ENCODE results near the gene COLEC12.
A peak's percentile ranks its signal among the peaks of the same experiment; 100 is the strongest.

Gene COLEC12

GRCh38 chr18:331221-331821, 169.2 kb downstream of the COLEC12 start:
- peak overlapping the region in 1 of 7 experiments; percentile 36 for H3K4me3 ChIP-seq (ENCODE audit: control insufficient read depth in 1 of 7, extremely low read depth in 1 of 7, insufficient read depth in 4 of 7, low read depth in 2 of 7, low read length in 6 of 7)
- no peaks in the 10 kb centered on the region for H3K27me3 ChIP-seq (replicated peaks in 2 of 5; ENCODE audit: control insufficient read depth in 4 of 5, insufficient read depth in 5 of 5, low read length in 4 of 5)
- 6% methylated on average over 7 of the region's 12 CpGs for WGBS (ENCODE audit: insufficient coverage)
- peaks cover 0 to 26% (median 21%) of the 10 kb centered on the region in 4 experiments for H3K4me1 ChIP-seq (ENCODE audit: control extremely low read depth in 1 of 4, control insufficient read depth in 4 of 4, insufficient read depth in 4 of 4, low read length in 3 of 4)
- H3K36me3 ChIP-seq (ENCODE audit: control insufficient read depth in 4 of 4, insufficient read depth in 4 of 4, low read length in 3 of 4), result no peaks in the 10 kb centered on the region
- H3K27ac ChIP-seq (ENCODE audit: insufficient read depth in 1 of 2, low read depth in 1 of 2, low read length in 2 of 2, poor library complexity in 1 of 2, severe bottlenecking in 2 of 2), result peak overlapping the region; percentile 5 to 41
- DNase-seq, result peak in 1 of 3 donors; percentile 54
- CTCF ChIA-PET, result no interaction called here
- POLR2A ChIA-PET, result no interaction called here
- H3K9me3 ChIP-seq (ENCODE audit: control extremely low read depth in 1 of 5, control insufficient read depth in 4 of 5, insufficient read depth in 2 of 5, low read depth in 1 of 5, low read length in 4 of 5), result no peaks in the 10 kb centered on the region

- POLR2A ChIA-PET, result no interaction called here
- no peaks in the 10 kb centered on the region for H3K27me3 ChIP-seq (replicated peaks in 2 of 5; ENCODE audit: control insufficient read depth in 4 of 5, insufficient read depth in 5 of 5, low read length in 4 of 5)
- WGBS (ENCODE audit: insufficient coverage), result 100% methylated on average over 3 of the region's 4 CpGs
Observed at GRCh38 chr18:328928-329327, 171.6 kb downstream of the COLEC12 start.

GRCh38 chr18:326846-327245, 173.7 kb downstream of the COLEC12 start:
- H3K4me3 ChIP-seq (ENCODE audit: control insufficient read depth in 1 of 7, extremely low read depth in 1 of 7, insufficient read depth in 4 of 7, low read depth in 2 of 7, low read length in 6 of 7), result no peak overlapping the region
- H3K9me3 ChIP-seq (ENCODE audit: control extremely low read depth in 1 of 5, control insufficient read depth in 4 of 5, insufficient read depth in 2 of 5, low read depth in 1 of 5, low read length in 4 of 5), result no peaks in the 10 kb centered on the region
- WGBS (ENCODE audit: insufficient coverage), result no CpG with 5 or more reads among the region's 1 CpG
- H3K27me3 ChIP-seq (replicated peaks in 2 of 5; ENCODE audit: control insufficient read depth in 4 of 5, insufficient read depth in 5 of 5, low read length in 4 of 5), result no peaks in the 10 kb centered on the region
- no peaks in the 10 kb centered on the region for H3K36me3 ChIP-seq (ENCODE audit: control insufficient read depth in 4 of 4, insufficient read depth in 4 of 4, low read length in 3 of 4)
- ChIA-PET POLR2A (no interaction called here), CTCF (no interaction called here)
- H3K27ac ChIP-seq (ENCODE audit: insufficient read depth in 1 of 2, low read depth in 1 of 2, low read length in 2 of 2, poor library complexity in 1 of 2, severe bottlenecking in 2 of 2), result no peak overlapping the region
- H3K4me1 ChIP-seq (ENCODE audit: control extremely low read depth in 1 of 4, control insufficient read depth in 4 of 4, insufficient read depth in 4 of 4, low read length in 3 of 4), result peaks cover 2 to 30% (median 22%) of the 10 kb centered on the region in 4 experiments
- no peak for DNase-seq

More at GRCh38 chr18:328928-329327, 171.6 kb downstream of the COLEC12 start:
- Histone ChIP-seq H3K27ac (ENCODE audit: insufficient read depth in 1 of 2, low read depth in 1 of 2, low read length in 2 of 2, poor library complexity in 1 of 2, severe bottlenecking in 2 of 2) (no peak overlapping the region), H3K9me3 (ENCODE audit: control extremely low read depth in 1 of 5, control insufficient read depth in 4 of 5, insufficient read depth in 2 of 5, low read depth in 1 of 5, low read length in 4 of 5) (no peaks in the 10 kb centered on the region), H3K4me1 (ENCODE audit: control extremely low read depth in 1 of 4, control insufficient read depth in 4 of 4, insufficient read depth in 4 of 4, low read length in 3 of 4) (peaks cover 0 to 26% (median 19%) of the 10 kb centered on the region in 4 experiments), H3K36me3 (ENCODE audit: control insufficient read depth in 4 of 4, insufficient read depth in 4 of 4, low read length in 3 of 4) (no peaks in the 10 kb centered on the region), H3K4me3 (ENCODE audit: control insufficient read depth in 1 of 7, extremely low read depth in 1 of 7, insufficient read depth in 4 of 7, low read depth in 2 of 7, low read length in 6 of 7) (no peak overlapping the region)
- CTCF ChIA-PET, result interaction anchor here (0.6 to 1.3 kb wide), 2 partner anchors 10 to 254 kb away, joined by 3 to 4 read pairs; no protein-coding TSS in a partner anchor
- no peak for DNase-seq

- no peaks in the 10 kb centered on the region for H3K27me3 ChIP-seq (replicated peaks in 2 of 5; ENCODE audit: control insufficient read depth in 4 of 5, insufficient read depth in 5 of 5, low read length in 4 of 5)
- WGBS (ENCODE audit: insufficient coverage), result no CpG with 5 or more reads among the region's 2 CpGs
- no peak overlapping the region for H3K4me3 ChIP-seq (ENCODE audit: control insufficient read depth in 1 of 7, extremely low read depth in 1 of 7, insufficient read depth in 4 of 7, low read depth in 2 of 7, low read length in 6 of 7)
- H3K36me3 ChIP-seq (ENCODE audit: control insufficient read depth in 4 of 4, insufficient read depth in 4 of 4, low read length in 3 of 4), result no peaks in the 10 kb centered on the region
- no peaks in the 10 kb centered on the region for H3K9me3 ChIP-seq (ENCODE audit: control extremely low read depth in 1 of 5, control insufficient read depth in 4 of 5, insufficient read depth in 2 of 5, low read depth in 1 of 5, low read length in 4 of 5)
- H3K27ac ChIP-seq (ENCODE audit: insufficient read depth in 1 of 2, low read depth in 1 of 2, low read length in 2 of 2, poor library complexity in 1 of 2, severe bottlenecking in 2 of 2), result no peak overlapping the region
- peaks cover 2 to 18% (median 11%) of the 10 kb centered on the region in 4 experiments for H3K4me1 ChIP-seq (ENCODE audit: control extremely low read depth in 1 of 4, control insufficient read depth in 4 of 4, insufficient read depth in 4 of 4, low read length in 3 of 4)
- POLR2A ChIA-PET, result no interaction called here
- CTCF ChIA-PET, result interaction anchor here (1.0 kb wide), 1 partner anchor 11 kb away, joined by 3 read pairs; no protein-coding TSS in a partner anchor
- peak in 2 of 3 donors; percentile 68 to 77 for DNase-seq
Observed at GRCh38 chr18:323253-323622, 177.3 kb downstream of the COLEC12 start.

GRCh38 chr18:321865-322467, 178.5 kb downstream of the COLEC12 start:
- peak overlapping the region in 1 of 2 experiments; percentile 10 for H3K27ac ChIP-seq (ENCODE audit: insufficient read depth in 1 of 2, low read depth in 1 of 2, low read length in 2 of 2, poor library complexity in 1 of 2, severe bottlenecking in 2 of 2)

GRCh38 chr18:320155-320554, 180.3 kb downstream of the COLEC12 start:
- no CpG with 5 or more reads among the region's 1 CpG for WGBS (ENCODE audit: insufficient coverage)
- H3K4me3 ChIP-seq (ENCODE audit: control insufficient read depth in 1 of 7, extremely low read depth in 1 of 7, insufficient read depth in 4 of 7, low read depth in 2 of 7, low read length in 6 of 7), result no peak overlapping the region
- H3K36me3 ChIP-seq (ENCODE audit: control insufficient read depth in 4 of 4, insufficient read depth in 4 of 4, low read length in 3 of 4), result no peaks in the 10 kb centered on the region
- ChIA-PET CTCF (interaction anchor here (0.7 to 2.2 kb wide), 5 partner anchors 9 to 338 kb away, joined by 3 to 8 read pairs (median 3); no protein-coding TSS in a partner anchor), POLR2A (no interaction called here)
- DNase-seq, result no peak
- peaks cover 2 to 18% (median 11%) of the 10 kb centered on the region in 4 experiments for H3K4me1 ChIP-seq (ENCODE audit: control extremely low read depth in 1 of 4, control insufficient read depth in 4 of 4, insufficient read depth in 4 of 4, low read length in 3 of 4)
- H3K9me3 ChIP-seq (ENCODE audit: control extremely low read depth in 1 of 5, control insufficient read depth in 4 of 5, insufficient read depth in 2 of 5, low read depth in 1 of 5, low read length in 4 of 5), result no peaks in the 10 kb centered on the region
- no peaks in the 10 kb centered on the region for H3K27me3 ChIP-seq (replicated peaks in 2 of 5; ENCODE audit: control insufficient read depth in 4 of 5, insufficient read depth in 5 of 5, low read length in 4 of 5)
- no peak overlapping the region for H3K27ac ChIP-seq (ENCODE audit: insufficient read depth in 1 of 2, low read depth in 1 of 2, low read length in 2 of 2, poor library complexity in 1 of 2, severe bottlenecking in 2 of 2)

More at GRCh38 chr18:321865-322467, 178.5 kb downstream of the COLEC12 start:
- no peaks in the 10 kb centered on the region for H3K27me3 ChIP-seq (replicated peaks in 2 of 5; ENCODE audit: control insufficient read depth in 4 of 5, insufficient read depth in 5 of 5, low read length in 4 of 5)
- H3K36me3 ChIP-seq (ENCODE audit: control insufficient read depth in 4 of 4, insufficient read depth in 4 of 4, low read length in 3 of 4), result no peaks in the 10 kb centered on the region
- 100% methylated on average over 3 of the region's 5 CpGs for WGBS (ENCODE audit: insufficient coverage)
- CTCF ChIA-PET, result interaction anchor here (1.1 to 2.2 kb wide), 3 partner anchors 16 to 294 kb away, joined by 3 to 8 read pairs (median 3); no protein-coding TSS in a partner anchor
- no peaks in the 10 kb centered on the region for H3K9me3 ChIP-seq (ENCODE audit: control extremely low read depth in 1 of 5, control insufficient read depth in 4 of 5, insufficient read depth in 2 of 5, low read depth in 1 of 5, low read length in 4 of 5)
- H3K4me3 ChIP-seq (ENCODE audit: control insufficient read depth in 1 of 7, extremely low read depth in 1 of 7, insufficient read depth in 4 of 7, low read depth in 2 of 7, low read length in 6 of 7), result peak overlapping the region in 2 of 7 experiments; percentile 7 to 20
- peaks cover 2 to 18% (median 11%) of the 10 kb centered on the region in 4 experiments for H3K4me1 ChIP-seq (ENCODE audit: control extremely low read depth in 1 of 4, control insufficient read depth in 4 of 4, insufficient read depth in 4 of 4, low read length in 3 of 4)
- POLR2A ChIA-PET, result no interaction called here
- peak in 2 of 3 donors; percentile 72 to 81 for DNase-seq

- ChIA-PET CTCF (interaction anchor here (1.0 to 1.5 kb wide), 3 partner anchors 8 to 297 kb away, joined by 3 read pairs; no protein-coding TSS in a partner anchor), POLR2A (no interaction called here)
- no peak overlapping the region for H3K27ac ChIP-seq (ENCODE audit: insufficient read depth in 1 of 2, low read depth in 1 of 2, low read length in 2 of 2, poor library complexity in 1 of 2, severe bottlenecking in 2 of 2)
- peaks cover 2 to 18% (median 11%) of the 10 kb centered on the region in 4 experiments for H3K4me1 ChIP-seq (ENCODE audit: control extremely low read depth in 1 of 4, control insufficient read depth in 4 of 4, insufficient read depth in 4 of 4, low read length in 3 of 4)
- no peak overlapping the region for H3K4me3 ChIP-seq (ENCODE audit: control insufficient read depth in 1 of 7, extremely low read depth in 1 of 7, insufficient read depth in 4 of 7, low read depth in 2 of 7, low read length in 6 of 7)
- no peaks in the 10 kb centered on the region for H3K36me3 ChIP-seq (ENCODE audit: control insufficient read depth in 4 of 4, insufficient read depth in 4 of 4, low read length in 3 of 4)
- H3K27me3 ChIP-seq (replicated peaks in 2 of 5; ENCODE audit: control insufficient read depth in 4 of 5, insufficient read depth in 5 of 5, low read length in 4 of 5), result no peaks in the 10 kb centered on the region
- DNase-seq, result no peak
- no peaks in the 10 kb centered on the region for H3K9me3 ChIP-seq (ENCODE audit: control extremely low read depth in 1 of 5, control insufficient read depth in 4 of 5, insufficient read depth in 2 of 5, low read depth in 1 of 5, low read length in 4 of 5)
- 98% methylated on average over 5 of the region's 5 CpGs for WGBS (ENCODE audit: insufficient coverage)
Observed at GRCh38 chr18:319720-320119, 180.8 kb downstream of the COLEC12 start.

All from common myeloid progenitor, CD34-positive (primary cell).